Activated naive CD8-positive, alpha-beta T cell treated with anti-CD3 and anti-CD28 coated beads, Interleukin-2, amount 10 ng/mL, durations not matched to agents 7 days and 5 days (primary cell): ENCODE measurements around the gene SLC25A29. TPM values are rescaled to one million over a fixed set of nuclear protein-coding genes. Genes with fewer than 3 reads are reported as not detected.
"Not testable (repeated sequence)": the region's sequence is repeated elsewhere in the genome, so short reads cannot be mapped to it uniquely, and the experiment has no call there.

Experiments
- ATAC-seq: fragments of 150-1000 bp; cut with Tn5 transposase; one replicate; pipeline ENCODE4 v1.10.0; 2021; ENCODE audit warnings: low read depth, moderate library complexity
- POLR2A ChIA-PET: fragments of 350-600 bp; sonication (Branson Sonifier 250); formaldehyde crosslinking; loops from one replicate; lab custom pipeline; 2021; ENCODE audit warnings: antibody characterized with exemption; lab: Charles Lee
- DNase-seq: peaks from one replicate; pipeline ENCODE4 v3.0.0; 2021
- H3K27ac Mint-ChIP-seq: one replicate; pipeline ENCODE4 v1.8.0; 2022; ENCODE audit warnings: mild to moderate bottlenecking, mixed read lengths
- H3K27me3 Mint-ChIP-seq: one replicate; pipeline ENCODE4 v1.8.0; 2022; ENCODE audit warnings: mild to moderate bottlenecking, moderate library complexity, mixed read lengths
- H3K36me3 Mint-ChIP-seq: one replicate; pipeline ENCODE4 v1.8.0; 2021; ENCODE audit warnings: mild to moderate bottlenecking, mixed read lengths
- H3K4me1 Mint-ChIP-seq: one replicate; pipeline ENCODE4 v1.8.0; 2021; ENCODE audit warnings: mixed read lengths
- H3K4me3 Mint-ChIP-seq: one replicate; pipeline ENCODE4 v1.8.0; 2022; ENCODE audit warnings: mild to moderate bottlenecking, moderate library complexity, mixed read lengths
- H3K9me3 Mint-ChIP-seq: one replicate; pipeline ENCODE4 v1.8.0; 2021; ENCODE audit warnings: mixed read lengths
- total RNA-seq, 2 experiments: library from RNA; stranded (reverse); gene quantifications; one replicate each; pipeline ENCODE4 v1.2.3, GENCODE V29; 2021

The SLC25A29 gene
- total RNA-seq, 2 experiments from 2014 or later, result 17.3 to 18.1 TPM

DNA sequence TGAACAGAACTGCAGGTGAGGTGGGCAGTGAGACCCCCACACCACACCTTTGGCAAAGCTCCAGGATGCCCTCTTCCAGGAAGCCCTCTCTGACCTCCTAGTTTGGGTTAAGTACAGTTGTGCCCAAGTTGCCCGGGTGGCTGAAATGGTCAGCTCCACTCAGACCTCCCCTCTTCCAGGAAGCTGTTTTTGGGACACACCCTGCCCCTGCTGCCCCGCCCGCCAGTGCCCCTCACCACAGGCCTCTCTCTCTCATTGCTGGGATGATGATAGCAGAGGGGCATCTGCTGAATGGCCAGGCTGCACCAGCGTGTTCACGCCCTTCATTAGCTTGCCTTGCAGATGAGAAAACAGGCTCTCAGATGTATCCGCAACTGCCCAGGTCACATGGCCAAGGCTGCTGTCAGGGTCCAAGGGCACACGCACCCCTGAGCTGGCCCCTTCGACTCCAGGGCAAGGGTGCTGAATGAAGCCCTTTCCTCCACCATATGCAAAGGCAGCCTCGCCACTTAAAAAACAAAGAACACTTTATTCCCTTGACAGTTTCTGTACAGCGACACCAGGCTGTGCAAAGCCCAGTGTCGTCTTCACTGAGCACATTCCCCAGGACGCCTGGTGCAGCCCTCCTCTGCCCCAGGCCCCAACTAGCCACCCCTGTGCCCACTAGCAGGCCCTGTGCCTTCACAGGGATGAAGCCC is 15.5 kb downstream of the SLC25A29 start:
- peaks cover 3% of the 10 kb centered on the region for H3K4me1 Mint-ChIP-seq
- H3K27me3 Mint-ChIP-seq, result no peaks in the 10 kb centered on the region
- no peaks in the 10 kb centered on the region for H3K36me3 Mint-ChIP-seq
- no peak for ATAC-seq
- no peak overlapping the region for H3K27ac Mint-ChIP-seq
- no peak for DNase-seq
- POLR2A ChIA-PET, result interaction anchor here (0.6 kb wide), 1 partner anchor 11 kb away, joined by 3 read pairs; no protein-coding TSS in a partner anchor
- no peaks in the 10 kb centered on the region for H3K9me3 Mint-ChIP-seq
- no peak overlapping the region for H3K4me3 Mint-ChIP-seq

GRCh38 chr14:100289916-100290606 is 16.2 kb downstream of the SLC25A29 start:
- Mint-ChIP-seq H3K27ac (no peak overlapping the region), H3K4me1 (peaks cover 3% of the 10 kb centered on the region), H3K36me3 (no peaks in the 10 kb centered on the region), H3K4me3 (no peak overlapping the region), H3K9me3 (no peaks in the 10 kb centered on the region), H3K27me3 (no peaks in the 10 kb centered on the region)
- POLR2A ChIA-PET, result interaction anchor here (0.7 kb wide), 1 partner anchor 53 kb away, joined by 3 read pairs; no protein-coding TSS in a partner anchor
- DNase-seq, result peak; percentile 26
- no peak for ATAC-seq

DNA sequence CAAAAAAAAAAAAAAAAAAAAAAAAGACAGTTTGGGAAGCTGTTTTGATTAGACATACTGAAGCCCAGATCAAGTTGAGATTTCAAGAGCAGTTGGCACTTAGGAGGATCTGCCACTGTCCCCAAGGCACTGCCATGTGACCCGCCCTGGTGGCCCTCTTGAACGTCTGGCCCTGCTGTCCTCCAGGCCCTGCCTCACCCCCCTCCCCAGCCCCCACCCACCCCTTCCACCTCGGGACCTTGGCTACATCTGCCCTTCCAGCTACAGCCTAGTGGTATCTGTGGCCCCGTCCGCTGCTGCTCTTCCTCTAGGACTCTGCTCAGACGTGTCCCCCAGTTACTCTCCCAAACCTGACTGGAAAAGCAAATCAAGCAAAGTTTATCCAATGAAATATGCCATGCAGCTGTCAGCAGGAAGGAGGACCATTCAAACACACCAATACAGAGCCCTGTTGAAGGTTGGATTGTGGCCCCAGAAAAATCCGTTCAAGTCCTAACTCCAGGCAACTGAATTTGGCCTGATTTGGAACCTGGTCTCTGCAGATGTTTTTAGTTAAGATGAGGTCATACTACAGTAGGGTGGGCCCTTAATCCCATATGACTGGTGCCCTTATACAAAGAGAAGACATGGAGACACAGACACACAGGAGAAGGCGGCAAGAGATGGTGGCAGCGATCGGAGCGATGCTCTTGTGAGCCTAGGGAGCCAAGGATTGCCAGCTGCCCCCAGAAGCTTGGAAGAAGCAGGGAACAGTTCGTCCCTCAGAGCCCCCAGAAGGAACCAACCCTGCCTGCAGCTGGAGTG is 17.7 kb downstream of the SLC25A29 start:
- DNase-seq (no peak), ATAC-seq (no peak)
- no peaks in the 10 kb centered on the region for H3K36me3 Mint-ChIP-seq
- H3K4me1 Mint-ChIP-seq, result peaks cover 7% of the 10 kb centered on the region
- no peak overlapping the region for H3K4me3 Mint-ChIP-seq
- POLR2A ChIA-PET, result no interaction called here
- H3K27me3 Mint-ChIP-seq, result no peaks in the 10 kb centered on the region
- no peak overlapping the region for H3K27ac Mint-ChIP-seq
- no peaks in the 10 kb centered on the region for H3K9me3 Mint-ChIP-seq

- H3K9me3 Mint-ChIP-seq, POLR2A ChIA-PET, H3K27ac Mint-ChIP-seq, H3K27me3 Mint-ChIP-seq, H3K36me3 Mint-ChIP-seq, H3K4me3 Mint-ChIP-seq, H3K4me1 Mint-ChIP-seq, DNase-seq, ATAC-seq: not testable (repeated sequence)
These were observed 18.3 kb downstream of the SLC25A29 start for GRCh38 chr14:100287998-100288295.

- POLR2A ChIA-PET, result no interaction called here
- ATAC-seq (no peak), DNase-seq (peak; percentile 19)
- Mint-ChIP-seq H3K36me3 (no peaks in the 10 kb centered on the region), H3K9me3 (no peaks in the 10 kb centered on the region), H3K4me1 (peaks cover 7% of the 10 kb centered on the region), H3K27me3 (no peaks in the 10 kb centered on the region), H3K4me3 (no peak overlapping the region), H3K27ac (no peak overlapping the region)
These were observed 18.8 kb downstream of the SLC25A29 start for GRCh38 chr14:100287202-100287997.

GRCh38 chr14:100286484-100287191 is 19.6 kb downstream of the SLC25A29 start:
- H3K27ac Mint-ChIP-seq, result no peak overlapping the region
- H3K36me3 Mint-ChIP-seq, result no peaks in the 10 kb centered on the region
- no peak for ATAC-seq
- peak; percentile 20 for DNase-seq
- H3K4me3 Mint-ChIP-seq, result no peak overlapping the region
- POLR2A ChIA-PET, result no interaction called here
- H3K27me3 Mint-ChIP-seq, result no peaks in the 10 kb centered on the region
- peaks cover 7% of the 10 kb centered on the region for H3K4me1 Mint-ChIP-seq
- no peaks in the 10 kb centered on the region for H3K9me3 Mint-ChIP-seq

- POLR2A ChIA-PET, result no interaction called here
- peak overlapping the region; percentile 79 for H3K4me3 Mint-ChIP-seq
- peaks cover 7% of the 10 kb centered on the region for H3K4me1 Mint-ChIP-seq
- DNase-seq (no peak), ATAC-seq (no peak)
- no peaks in the 10 kb centered on the region for H3K27me3 Mint-ChIP-seq
- no peaks in the 10 kb centered on the region for H3K36me3 Mint-ChIP-seq
- H3K27ac Mint-ChIP-seq, result peak overlapping the region; percentile 71
- H3K9me3 Mint-ChIP-seq, result no peaks in the 10 kb centered on the region
These were observed 20.3 kb downstream of the SLC25A29 start for GRCh38 chr14:100285913-100286400.

DNA sequence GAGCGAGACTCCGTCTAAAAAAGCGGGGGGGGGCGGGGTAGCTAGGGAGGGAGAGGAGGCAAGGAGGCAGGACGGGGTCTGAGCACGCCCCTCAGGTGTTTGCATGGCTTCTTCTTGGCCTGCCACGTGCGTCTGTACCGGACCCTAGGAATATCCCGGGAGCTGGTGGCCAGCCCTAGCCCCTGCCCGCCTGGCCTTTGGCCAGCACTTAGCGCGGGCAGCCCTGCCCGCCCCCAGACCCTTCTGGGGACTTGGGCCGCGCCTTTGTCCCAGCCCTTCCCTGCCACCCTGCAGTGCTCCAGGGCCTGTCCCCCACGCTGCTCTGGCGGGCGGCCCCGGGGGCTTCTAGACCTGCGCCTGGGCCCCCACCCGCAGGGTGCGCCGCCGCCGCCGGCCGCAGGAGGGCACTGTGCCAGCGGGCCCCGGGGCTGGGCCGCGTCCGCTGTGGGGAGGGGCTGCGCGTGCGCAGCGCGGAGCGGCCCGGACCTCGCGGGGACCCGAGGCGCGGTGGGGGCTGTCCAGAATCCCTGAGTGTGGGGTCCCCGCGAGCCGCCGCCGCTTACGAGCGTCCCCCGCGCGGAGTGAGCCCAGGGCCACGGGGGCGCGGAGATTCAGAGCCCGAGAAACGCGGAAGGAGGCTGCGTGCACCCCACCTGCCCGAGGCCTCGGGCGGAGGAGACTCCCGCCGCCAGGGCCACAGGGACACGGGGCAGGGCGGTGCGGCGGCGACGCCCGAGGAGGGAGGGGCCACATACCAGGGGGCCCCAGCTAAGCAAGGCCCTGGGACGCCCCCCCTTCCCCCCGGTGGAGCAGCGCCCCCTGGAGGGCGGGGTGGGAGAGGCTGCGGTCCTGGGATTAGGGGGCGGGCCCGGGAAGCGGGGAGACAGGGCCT is 21.0 kb downstream of the SLC25A29 start:
- ATAC-seq (peak; percentile 89), DNase-seq (peak; percentile 94)
- Mint-ChIP-seq H3K4me3 (peak overlapping the region; percentile 79), H3K27ac (peak overlapping the region; percentile 42), H3K36me3 (peaks cover 1% of the 10 kb centered on the region), H3K4me1 (peaks cover 7% of the 10 kb centered on the region), H3K27me3 (no peaks in the 10 kb centered on the region), H3K9me3 (no peaks in the 10 kb centered on the region)
- POLR2A ChIA-PET, result no interaction called here

DNA sequence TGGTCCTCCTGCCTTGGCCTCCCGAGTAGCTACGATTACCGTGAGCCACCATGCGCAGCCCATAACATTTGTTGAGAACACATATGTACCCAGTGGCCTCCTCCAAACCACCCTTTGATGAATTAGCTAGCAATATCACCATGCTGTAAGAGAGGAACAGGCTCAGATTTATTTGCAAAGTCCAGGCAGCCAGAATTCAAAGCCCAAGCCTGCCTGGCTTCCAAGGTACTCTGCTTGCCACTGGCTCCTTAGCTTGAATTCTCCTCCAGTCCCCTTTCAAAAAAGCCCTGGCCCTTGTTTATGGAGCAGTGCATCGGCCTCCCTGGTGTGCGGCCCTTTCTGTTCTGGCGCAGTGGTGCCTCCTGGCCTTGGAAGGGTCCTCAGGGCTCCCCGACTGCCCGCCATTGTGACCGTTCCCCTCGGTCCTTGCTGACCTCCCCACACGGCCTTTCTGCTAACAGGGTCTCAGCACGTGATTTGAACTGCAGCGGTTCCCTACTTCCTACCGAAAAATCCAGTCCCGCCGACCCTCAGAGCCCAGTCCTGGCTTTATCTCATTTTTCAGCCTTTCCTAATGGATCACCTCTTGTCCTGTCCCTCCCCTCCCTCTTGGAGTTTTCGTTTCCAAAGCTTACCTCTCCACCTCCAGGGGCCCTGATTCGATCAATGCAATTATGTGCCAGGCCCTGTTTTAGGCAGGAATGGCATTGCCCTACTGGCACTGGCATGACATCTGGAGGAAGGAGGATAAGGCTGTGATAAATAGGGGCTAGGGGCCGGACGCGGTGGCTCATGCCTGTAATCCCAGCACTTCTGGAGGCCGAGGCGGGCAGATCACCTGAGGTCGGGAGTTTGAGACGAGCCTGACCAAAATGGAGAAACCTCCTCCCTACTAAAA is 22.0 kb downstream of the SLC25A29 start:
- POLR2A ChIA-PET, result interaction anchor here (0.6 to 0.9 kb wide), 3 partner anchors 18 to 234 kb away, joined by 3 to 5 read pairs (median 4); no protein-coding TSS in a partner anchor
- ATAC-seq, result no peak
- Mint-ChIP-seq H3K4me1 (peaks cover 11% of the 10 kb centered on the region), H3K27ac (peak overlapping the region; percentile 42), H3K9me3 (no peaks in the 10 kb centered on the region), H3K36me3 (peaks cover 4% of the 10 kb centered on the region), H3K27me3 (no peaks in the 10 kb centered on the region), H3K4me3 (peak overlapping the region; percentile 68)
- DNase-seq, result no peak

GRCh38 chr14:100283436-100283835 is 22.8 kb downstream of the SLC25A29 start:
- peaks cover 18% of the 10 kb centered on the region for H3K4me1 Mint-ChIP-seq
- ATAC-seq, H3K4me3 Mint-ChIP-seq, H3K27me3 Mint-ChIP-seq, DNase-seq, H3K36me3 Mint-ChIP-seq, H3K27ac Mint-ChIP-seq, H3K9me3 Mint-ChIP-seq: not testable (repeated sequence)
- POLR2A ChIA-PET, result interaction anchor here (0.6 to 0.9 kb wide), 3 partner anchors 19 to 233 kb away, joined by 3 to 5 read pairs (median 4); no protein-coding TSS in a partner anchor
